HG02840 (cell line): Measurements from ENCODE around the gene ZNF565.
"Not testable (repeated sequence)": the region's sequence is repeated elsewhere in the genome, so short reads cannot be mapped to it uniquely, and the experiment has no call there.

Source experiments
- ATAC-seq: cut with Tn5 transposase; IDR thresholded peaks from one replicate; pipeline ENCODE4 v1.9.1; 2021; ENCODE audit warnings: mild to moderate bottlenecking, moderate library complexity, moderate number of reproducible peaks; ENCODE audit not compliant: unreplicated experiment, low FRiP score

Gene ZNF565

DNA sequence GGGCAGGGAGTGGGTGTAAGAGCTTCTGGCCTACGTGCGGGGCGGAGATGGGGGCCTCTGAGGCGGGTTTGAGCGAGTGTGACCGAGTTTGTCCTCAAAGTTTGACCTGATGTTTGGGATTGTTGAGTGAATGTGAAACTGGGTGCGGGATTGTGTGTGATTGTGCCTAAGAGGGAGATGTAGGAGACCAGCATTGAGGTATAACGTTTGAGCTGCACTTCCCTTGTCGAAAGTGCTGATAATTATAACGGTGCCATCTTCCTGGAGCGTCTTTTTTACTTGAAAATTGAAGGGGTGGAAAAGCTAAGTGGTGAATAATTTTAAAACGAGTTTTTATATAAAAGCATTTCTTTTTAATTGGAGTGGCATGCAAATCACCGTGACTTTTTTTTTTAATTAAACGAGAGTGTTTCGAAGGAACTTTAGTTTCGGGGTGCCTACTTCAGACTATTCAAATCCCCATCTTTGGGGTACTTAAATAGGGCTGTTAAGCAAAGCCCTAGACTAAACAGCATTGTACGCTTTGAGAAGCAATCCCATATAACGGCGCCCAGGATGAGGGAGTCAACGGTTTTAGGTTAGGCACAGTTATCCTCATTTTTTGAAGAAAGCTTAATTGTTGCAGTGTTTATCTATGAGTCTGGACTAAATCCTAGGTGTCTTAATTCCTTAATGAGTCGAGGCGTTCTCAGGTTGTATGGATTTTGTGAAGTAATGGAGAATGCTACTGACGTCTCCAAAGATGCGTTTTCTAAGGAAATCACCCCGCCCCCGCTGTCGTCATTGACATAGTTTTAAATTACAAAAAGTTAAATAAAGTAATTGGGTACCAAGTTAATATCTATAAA, 1.0 kb upstream of the ZNF565 start:
- no peak for ATAC-seq

DNA sequence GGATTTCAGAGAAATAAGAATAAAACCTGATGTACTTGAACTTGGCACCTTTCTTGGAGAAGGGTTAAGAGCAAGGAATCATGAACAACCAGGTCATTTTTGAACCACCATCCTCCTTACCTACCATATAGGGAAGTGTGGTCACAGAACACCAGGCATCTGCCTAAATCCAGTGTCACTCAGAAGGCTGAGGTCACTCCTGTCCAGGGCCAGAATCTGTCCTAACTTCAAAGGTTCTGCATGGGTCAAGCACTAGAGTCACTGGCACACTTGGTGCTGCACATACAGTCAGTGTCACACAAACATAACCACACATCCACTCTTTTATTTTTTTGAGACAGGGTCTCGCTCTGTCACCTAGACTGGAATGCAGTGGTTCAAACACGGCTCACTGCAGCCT, 1.6 kb downstream of the ZNF565 start:
- no peak for ATAC-seq

DNA sequence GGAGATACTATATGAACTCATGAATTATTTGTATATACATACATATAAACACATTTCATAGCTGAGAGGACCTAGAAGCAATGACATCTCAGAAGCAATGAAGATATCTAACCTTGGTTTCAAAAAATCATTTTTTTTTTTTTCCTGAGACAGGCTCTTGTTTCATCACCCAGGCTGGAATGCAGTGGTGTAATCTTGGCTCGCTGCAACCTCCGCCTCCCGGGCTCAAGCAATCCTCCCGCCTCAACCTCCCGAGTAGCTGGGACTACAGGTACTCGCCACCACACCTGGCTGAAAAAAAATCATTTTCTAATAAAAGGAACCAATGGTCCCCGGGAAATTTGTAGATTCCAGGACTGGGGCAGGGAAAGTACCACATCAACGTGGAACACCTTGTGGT, 4.0 kb downstream of the ZNF565 start:
- ATAC-seq: no peak

DNA sequence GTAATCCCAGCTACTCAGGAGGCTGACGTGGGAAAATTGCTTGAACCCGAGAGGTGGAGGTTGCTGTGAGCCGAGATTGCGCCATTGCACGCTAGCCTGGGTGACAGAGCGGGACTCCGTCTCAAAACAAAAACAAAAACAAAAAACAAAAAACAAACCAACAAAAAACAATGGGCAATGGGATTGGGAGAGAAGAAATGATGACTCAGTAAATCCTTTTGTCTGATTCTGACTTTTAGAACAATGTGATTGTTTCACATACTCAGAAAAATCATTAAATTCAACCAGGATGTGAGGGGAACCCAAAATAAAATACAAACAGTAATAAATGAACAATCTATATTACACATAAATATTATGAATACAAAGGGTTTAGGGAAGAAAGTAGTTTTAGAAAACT, 5.1 kb downstream of the ZNF565 start:
- ATAC-seq: no peak

DNA sequence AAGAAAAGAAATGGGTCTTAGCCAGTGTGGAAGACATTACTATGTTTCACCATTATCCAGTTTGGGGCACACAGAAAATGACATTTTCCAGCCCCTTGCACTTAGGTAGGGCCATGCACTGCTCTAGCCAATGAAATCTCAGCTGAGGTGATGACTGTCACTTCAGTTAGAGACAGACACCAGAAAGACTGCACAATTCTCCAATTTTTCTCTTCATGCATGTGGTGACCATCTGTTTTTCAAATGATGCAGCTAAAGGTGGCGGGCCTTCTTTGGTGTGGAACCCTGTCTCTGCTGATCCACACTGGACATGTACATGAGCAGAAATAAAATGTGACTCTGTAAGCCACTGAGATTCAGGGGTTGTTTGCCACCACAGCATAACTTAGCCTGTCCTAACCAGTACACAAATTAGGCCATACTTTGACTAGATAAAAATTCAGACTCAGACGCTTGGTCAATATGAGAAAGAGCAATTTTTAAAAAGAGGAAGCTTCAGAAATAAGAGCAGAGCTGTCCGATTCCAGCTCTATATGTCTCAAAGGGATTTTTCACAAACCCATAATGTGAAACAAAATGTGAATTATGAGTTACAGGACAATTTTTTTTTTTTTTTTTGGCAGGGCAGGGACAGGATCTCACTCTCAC, 6.7 kb downstream of the ZNF565 start:
- no peak for ATAC-seq

DNA sequence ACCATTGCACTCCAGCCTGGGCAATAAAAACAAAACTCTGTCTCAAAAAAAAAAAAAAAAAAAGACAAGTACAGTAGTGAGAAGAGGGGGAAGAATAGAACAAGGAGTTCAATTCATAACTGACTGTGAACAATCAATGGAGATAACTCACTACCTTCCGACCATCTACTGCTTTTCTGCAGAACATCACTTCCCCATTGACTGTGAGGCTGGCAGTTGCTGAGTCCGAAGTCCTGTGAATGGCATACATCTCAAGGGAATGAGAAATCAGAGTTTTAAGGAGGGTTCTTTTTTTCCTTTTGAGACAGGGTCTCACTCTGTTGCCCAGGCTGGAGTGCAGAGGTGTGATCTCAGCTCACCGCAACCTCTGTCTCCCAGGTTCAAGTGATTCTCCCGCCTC, 11.2 kb downstream of the ZNF565 start:
- no peak for ATAC-seq

DNA sequence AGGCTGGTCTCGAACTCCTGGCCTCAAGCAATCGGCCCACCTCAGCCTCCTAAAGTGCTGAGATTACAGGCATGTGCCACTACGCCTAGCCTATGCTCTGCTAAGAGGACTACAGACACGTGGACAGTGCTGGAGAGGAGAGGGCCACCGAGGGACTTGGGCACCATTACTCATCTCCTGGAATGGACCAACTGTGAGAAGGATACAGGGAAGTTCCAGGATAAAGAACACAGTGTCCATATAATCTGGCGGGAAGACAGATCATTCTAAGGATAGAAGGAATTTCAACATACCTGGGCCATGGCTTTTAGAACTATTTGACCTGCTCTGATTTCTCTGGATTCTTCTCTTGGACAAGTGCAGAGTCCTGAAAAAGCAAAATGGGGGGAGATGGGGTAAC, 12.8 kb downstream of the ZNF565 start:
- ATAC-seq: no peak

DNA sequence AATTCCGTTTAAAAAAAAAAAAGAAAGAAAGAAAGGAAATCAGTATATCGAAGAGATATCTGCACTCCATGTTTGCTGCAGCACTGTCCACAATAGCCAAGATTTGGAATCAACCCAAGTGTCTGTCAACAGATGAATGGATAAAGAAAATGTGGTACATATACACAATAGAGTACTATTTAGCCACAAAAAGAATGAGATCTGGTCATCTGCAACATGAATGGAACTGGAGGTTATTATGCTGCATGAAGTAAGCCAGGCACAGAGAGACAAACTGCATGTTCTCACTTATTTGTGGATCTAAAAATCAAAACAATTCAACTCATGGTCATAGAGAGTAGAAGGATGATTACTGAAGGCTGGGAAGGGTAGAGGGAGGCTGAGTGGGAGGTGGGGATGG, 16.3 kb downstream of the ZNF565 start:
- no peak for ATAC-seq

DNA sequence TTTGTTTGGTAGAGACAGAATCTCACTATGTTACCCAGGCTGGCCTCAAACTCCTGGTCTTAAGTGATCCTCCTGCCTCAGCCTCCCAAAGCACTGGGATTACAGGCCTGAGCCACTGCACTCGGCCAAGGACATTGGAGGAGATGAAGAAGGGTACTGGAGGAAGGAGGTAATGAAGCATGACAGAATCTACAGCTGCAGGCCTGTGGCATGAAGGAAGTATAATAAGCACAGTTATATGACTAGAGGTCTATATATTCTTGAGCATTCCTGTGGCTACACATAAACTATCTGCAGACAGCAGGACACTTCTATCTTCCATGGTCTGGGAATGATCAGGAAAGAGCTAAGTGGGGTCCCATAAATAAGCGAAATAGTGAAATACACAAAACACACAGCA, 18.2 kb downstream of the ZNF565 start:
- ATAC-seq: no peak

DNA sequence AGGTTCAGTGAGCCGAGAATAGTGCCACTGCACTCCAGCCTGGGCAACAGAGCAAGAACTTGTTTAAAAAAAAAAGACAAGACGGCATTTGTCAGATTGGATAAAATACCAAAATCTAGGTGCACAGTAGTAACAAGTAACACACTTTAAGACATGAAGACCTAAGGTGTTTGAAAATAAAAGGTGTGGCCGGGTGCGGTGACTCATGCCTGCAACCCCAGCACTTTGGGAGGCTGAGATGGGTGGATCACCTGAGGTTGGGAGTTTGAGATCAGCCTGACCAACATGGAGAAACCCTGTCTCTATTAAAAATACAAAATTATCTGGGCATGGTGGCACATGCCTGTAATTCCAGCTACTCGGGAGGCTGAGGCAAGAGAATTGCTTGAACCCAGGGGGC, 27.7 kb downstream of the ZNF565 start:
- not testable (repeated sequence) for ATAC-seq

DNA sequence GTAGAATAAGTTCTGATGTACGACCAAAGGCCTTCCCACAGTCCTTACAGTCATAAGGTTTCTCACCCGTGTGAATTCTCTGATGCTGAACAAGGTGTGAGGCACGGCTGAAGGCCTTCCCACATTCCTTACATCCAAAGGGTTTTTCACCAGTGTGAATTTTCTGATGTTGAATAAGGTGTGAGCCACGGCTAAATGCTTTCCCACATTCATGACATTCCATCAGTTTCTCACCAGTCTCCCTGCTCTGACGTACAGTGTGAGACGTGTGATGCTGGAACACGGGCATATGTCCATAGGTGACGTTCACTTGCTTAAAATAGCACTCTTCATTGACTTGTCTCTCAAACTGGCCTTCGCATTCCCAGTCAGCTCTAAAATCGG, 31.2 kb downstream of the ZNF565 start:
- no peak for ATAC-seq

DNA sequence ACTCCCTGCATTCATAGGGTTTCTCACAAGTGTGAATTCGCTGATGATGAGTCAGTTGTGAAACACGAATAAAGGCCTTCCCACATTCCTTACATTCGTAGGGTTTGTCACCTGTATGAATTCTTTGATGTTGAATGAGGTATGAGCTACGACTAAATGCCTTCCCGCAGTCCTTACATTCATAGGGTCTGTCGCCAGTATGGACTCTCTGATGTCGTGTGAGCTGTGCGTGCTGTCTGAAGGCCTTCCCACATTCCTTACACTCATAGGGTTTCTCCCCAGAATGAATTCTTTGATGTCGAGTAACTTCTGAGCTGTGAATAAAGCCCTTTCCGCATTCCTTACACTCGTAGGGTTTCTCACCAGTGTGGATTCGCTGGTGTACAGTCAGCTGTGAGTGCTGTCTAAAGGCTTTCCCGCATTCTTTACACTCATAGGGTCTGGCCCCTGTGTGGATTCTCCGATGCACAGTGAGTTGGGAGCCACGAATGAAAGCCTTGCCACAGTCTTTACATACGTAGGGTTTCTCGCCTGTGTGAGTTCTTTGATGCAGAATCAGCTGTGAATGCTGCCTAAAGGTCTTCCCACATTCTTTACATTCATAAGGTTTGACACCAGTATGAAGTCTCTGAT, 31.7 kb downstream of the ZNF565 start:
- ATAC-seq: no peak

DNA sequence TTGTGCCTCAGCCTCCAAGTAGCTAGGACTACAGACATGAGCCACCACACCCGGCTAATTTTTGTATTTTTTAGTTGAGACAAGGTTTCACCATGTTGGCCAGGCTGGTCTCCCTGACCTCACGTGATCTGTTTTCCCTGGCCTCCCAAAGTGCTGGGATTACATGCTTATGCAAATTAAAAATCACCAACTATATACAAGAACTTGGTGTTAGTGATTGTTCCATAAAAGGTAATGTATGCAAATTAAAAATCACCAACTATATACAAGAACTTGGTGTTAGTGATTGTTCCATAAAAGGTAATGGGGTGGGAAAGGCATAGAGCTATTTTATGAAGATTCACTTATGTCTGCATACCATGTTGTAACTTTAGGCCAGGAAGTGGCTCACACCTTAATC, 35.4 kb downstream of the ZNF565 start:
- ATAC-seq: not testable (repeated sequence)

DNA sequence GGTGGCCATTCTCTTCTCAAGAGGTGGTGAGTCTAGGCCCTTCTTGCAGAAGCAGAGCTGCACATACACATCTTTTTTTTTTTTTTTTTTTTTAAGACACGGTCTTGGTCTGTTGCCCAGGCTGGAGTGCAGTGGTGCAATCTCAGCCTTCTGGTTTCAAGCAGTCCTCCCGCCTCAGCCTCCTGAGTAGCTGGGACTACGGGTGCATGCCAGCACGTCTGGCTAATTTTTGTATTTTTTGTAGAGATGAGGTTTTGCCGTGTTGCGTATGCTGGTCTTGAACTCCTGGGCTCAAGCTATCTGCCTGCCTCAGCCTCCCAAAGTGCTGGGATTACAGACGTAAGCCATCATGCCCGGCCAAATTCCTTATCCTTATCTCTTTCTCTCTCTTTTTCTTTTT, 40.6 kb downstream of the ZNF565 start:
- not testable (repeated sequence) for ATAC-seq

DNA sequence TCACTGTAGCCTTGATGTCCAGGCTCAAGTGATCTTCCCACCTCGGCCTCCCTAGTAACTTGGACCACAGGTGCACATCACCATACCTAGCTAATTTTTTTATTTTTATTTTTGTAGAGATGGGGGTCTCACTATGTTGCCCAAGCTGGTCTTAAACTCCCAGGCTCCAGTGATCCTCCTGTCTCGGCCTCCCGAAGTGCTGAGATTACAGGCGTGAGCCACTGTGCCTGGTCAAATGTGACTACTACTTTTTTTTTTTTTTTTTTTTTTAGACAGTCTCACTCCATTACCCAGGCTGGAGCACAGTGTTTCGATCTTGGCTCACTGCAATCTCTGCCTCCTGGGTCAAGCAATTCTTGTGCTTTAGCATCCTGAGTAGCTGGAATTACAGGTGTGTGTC, 41.6 kb downstream of the ZNF565 start:
- ATAC-seq: no peak

DNA sequence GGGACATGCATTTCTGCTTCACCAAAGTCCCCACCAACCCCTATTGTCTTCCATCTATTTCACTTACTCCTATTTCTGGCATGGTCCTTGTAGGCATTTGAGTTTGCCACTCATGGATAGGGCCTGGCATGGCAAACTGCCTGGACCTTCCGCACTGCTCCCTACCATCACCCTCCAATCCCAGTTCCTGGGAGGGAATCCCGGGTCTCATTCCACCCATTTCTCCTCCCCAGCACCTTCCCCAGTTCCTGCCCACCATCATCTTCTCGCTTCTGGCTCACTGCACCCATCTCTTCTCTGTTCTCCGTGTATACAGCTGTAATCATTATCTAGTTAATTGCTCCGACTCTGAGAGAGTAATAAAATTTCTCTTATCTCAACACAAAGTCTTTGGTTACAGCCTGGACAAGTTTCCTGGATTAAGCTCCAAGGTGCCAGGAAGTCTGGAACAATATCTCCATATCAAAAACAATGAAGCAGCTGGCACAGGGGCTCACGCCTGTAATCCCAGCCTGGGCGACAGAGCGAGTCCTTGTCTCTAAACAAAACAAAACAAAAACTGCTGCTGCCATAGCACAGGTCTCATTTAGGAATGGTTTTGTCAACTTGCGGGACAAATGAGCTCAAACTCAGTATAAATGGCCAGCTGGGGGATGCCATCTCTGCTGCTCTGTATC, 45.2 kb downstream of the ZNF565 start:
- no peak for ATAC-seq

DNA sequence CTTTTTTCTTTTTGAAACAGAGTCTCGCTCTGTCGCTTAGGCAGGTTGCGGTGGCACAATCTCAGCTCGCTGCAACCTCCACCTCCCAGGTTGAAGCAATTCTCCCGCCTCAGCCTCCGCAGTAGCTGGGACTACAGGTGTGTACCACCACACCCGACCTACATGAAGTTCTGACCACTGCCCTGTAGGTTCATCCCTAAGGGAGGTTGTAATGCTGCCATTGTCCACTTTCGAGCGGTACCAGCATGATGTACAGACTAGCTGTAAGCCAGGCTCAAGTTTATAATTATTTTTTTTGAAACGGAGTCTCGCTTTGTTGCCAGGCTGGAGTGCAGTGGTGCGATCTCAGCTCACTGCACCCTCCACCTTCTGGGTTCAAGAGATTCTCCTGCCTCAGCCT, 50.7 kb downstream of the ZNF565 start:
- no peak for ATAC-seq

DNA sequence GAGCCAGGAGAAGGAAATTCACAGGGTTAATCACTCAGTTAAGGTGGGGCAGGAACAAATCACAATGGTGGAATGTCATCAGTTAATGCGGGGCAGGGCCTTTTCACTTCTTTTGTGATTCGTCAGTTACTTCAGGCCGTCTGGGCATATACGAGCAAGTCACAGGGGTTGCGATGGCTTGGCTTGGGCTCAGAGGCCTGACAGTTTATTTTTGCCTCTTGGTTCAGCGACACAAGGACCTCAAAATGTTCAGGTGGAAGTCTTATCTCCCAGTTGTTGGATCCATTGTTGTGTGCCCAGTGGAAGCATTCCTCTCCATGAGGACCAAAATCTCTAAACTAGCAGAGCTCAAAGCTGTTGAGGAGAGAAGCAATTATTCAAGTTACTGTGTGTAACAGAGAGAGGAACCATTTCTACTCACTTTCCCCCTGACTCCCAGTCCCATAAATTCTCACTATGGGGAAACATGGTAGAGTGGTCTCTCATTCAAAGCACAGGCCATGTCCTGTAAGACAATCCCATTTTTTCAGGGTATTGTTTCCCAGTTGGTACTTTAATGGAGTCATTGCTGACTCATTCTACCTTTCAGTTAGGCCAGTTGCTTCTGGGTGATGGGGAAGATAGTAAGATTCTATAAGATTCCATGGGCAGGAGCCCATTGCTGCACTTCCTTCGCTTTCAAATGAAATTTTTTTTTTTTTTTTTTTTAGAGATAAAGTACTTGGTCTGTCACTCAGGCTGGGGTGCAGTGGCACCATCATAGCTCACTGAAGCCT, 53.5 kb downstream of the ZNF565 start:
- ATAC-seq: no peak

DNA sequence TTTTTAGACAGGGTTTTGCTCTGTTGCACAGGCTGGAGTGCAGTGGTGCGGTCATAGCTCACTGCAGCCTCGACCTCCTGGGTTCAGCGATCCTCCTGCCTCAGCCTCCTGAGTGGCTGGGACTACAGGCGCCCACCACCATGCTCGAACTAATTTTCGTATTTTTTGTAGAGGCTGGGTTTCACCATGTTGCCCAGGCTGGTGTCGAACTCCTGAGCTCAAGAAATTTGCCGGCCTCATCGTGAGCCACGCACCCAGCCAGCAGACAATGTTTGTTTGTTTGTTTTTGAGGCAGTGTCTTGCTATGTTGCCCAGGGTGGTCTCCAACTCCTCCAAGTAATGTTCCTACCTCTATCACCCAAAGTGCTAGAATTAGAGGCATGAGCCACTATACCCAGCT, 61.3 kb downstream of the ZNF565 start:
- ATAC-seq: no peak

DNA sequence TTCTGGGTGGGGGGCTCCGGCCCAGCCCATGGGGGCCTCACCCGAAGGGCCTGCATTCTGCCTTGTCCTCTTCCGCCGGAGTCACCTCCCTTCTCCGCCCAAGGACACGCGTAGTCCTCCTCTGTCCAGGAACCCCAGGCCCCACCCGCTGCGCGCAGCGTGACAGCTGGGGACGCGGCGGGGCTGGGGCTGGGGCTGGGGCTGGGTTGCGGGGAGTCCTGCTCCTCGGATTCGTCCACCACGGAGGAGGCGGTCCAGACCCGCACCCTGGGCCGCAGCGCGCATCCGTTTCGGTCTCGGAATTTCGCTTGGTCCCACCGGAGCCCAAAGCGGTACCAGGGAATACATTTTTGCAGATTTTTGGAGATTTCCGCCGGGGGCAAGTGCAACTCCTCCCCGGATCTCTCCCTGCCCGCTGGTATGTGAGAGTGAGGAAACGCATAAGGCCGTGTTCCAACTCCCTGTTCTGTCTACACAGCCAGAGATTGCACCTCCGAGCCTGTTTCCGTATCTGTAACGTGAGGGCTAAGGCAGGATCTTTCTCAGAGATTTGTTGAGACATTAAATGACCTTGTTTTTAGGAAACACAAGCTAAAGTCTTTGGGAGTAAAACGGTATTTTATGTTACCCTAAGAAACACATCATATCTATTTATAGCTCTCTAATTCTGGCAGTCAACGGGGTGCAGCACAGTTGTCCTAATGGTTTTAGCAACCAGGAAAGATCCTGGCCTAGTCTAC, 61.9 kb downstream of the ZNF565 start, which contains the start of gene COX7A1:
TSS of gene COX7A1 (minus strand) at position 96 of the 740 bp plus-strand sequence. CDS start at position 56, 40 bp downstream.
- ATAC-seq: no peak
